Transverse colon (tissue), 4 donors: Measurements from ENCODE around the gene ABCB6. TPM values are rescaled to one million over a fixed set of nuclear protein-coding genes. Genes with fewer than 3 reads are reported as not detected.

Experiments used
- DNase-seq: peaks from one replicate; pipeline ENCODE4 v3.0.0-alpha.2; 2019
- H3K27ac ChIP-seq, 4 donors: fragments of 200-600 bp; sonication (generic); 2 replicates each; pipeline ENCODE4 v1.5.1; 2016 to 2018; ENCODE audit warnings: inconsistent platforms in 4 of 4
- H3K27me3 ChIP-seq: fragments of 200-600 bp; sonication (generic); 2 replicates; pipeline ENCODE4 v1.5.1; 2017; ENCODE audit warnings: inconsistent platforms
- H3K36me3 ChIP-seq, 4 donors: fragments of 200-600 bp; sonication (generic); 2 replicates each; pipeline ENCODE4 v1.5.1; 2017 to 2019; ENCODE audit warnings: inconsistent platforms in 4 of 4
- H3K4me1 ChIP-seq, 4 donors: fragments of 200-600 bp; sonication (generic); 2 replicates each; pipeline ENCODE4 v1.5.1; 2017 to 2020; ENCODE audit warnings: inconsistent platforms in 4 of 4
- H3K4me3 ChIP-seq, 4 donors: fragments of 200-600 bp; sonication (generic); 1 replicate in 1 of 4; 2 replicates in 3 of 4; pipeline versions ENCODE4 v1.5.1 to v1.6.1; 2017 to 2019; ENCODE audit warnings: inconsistent platforms in 4 of 4
- H3K9me3 ChIP-seq, 2 donors: fragments of 200-600 bp; sonication (generic); 2 replicates each; pipeline ENCODE4 v1.5.1; 2017 to 2019; ENCODE audit warnings: inconsistent platforms in 2 of 2
- CTCF ChIP-seq, 5 experiments: fragments of 200-600 bp in 3 of 5; fragments of 450-650 bp in 2 of 5; sonication (generic) in 3 of 5; IDR thresholded peaks; 1 replicate in 2 of 5; 2 replicates in 3 of 5; pipeline ENCODE4 v1.5.1; 2016 to 2017; ENCODE audit warnings: antibody characterized with exemption in 5 of 5, inconsistent platforms in 3 of 5, mild to moderate bottlenecking in 2 of 5, moderate library complexity in 1 of 5
- EP300 ChIP-seq: sonication (generic); formaldehyde crosslinking; IDR thresholded peaks from one replicate; pipeline ENCODE4 v1.6.1; 2017; ENCODE audit warnings: antibody characterized with exemption, low read depth
- POLR2A ChIP-seq: fragments of 450-650 bp; IDR thresholded peaks from one replicate; pipeline ENCODE4 v1.6.1; 2016; ENCODE audit warnings: antibody characterized with exemption, mild to moderate bottlenecking, moderate library complexity
- POLR2AphosphoS5 ChIP-seq, 3 donors: sonication (generic); formaldehyde crosslinking; IDR thresholded peaks; one replicate each; pipeline ENCODE4 v1.6.1; 2016; ENCODE audit warnings: antibody characterized with exemption in 3 of 3
- WGBS, 2 donors: methylation state at CpG; one replicate each; pipeline ENCODE4 v1.1.5; 2018; ENCODE audit warnings: low coverage in 1 of 2; 5-methylcytosine and 5-hydroxymethylcytosine counted together
- in situ Hi-C, 4 donors: fragments of 200-750 bp; cut with MboI; loops; one replicate each; pipeline versions ENCODE4 v1.15.0 to v1.15.1; 2017; ENCODE audit warnings: low sequenced_read_pairs in 3 of 4, low pct_ligation_motif_present in 1 of 4, low pct_unique_long_range_greater_than_20kb in 1 of 4
- intact Hi-C: fragments of 100-400 bp; cut with DNase I; formaldehyde crosslinking; loops from one replicate; pipeline ENCODE4 v1.15.1; 2023; ENCODE audit warnings: low total_unique reads
- total RNA-seq, 4 donors: library from RNA; depleted of rRNA; stranded (reverse); fragments of >200 nt; gene quantifications; one replicate each; pipeline ENCODE4 v1.1.0, GENCODE V29; 2016

ABCB6 gene
- total RNA-seq, 4 donors from 2014 or later, result 3.4 to 28.7 (median 20.4) TPM

DNA sequence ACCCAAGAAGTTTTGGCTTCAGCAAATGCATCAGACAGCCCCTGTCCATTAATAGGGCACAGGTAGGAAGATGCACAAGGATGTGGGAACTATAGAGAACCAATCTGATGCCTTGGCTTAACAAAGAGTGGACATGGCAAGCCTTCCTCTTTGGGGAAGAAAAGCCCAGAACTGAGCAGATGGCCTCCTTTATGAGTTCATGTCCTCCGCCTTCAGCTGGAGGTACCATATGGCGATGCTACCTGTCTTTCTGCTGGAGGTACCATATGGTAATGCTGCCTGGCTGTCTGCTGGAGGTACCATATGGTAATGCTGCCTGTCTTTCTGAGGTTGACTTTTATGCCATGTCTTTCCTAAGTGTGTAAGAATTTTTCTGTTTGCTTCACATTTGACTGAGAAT lies 34.6 kb downstream of the ABCB6 start:
- H3K4me3 ChIP-seq, result no peak overlapping the region

GRCh38 chr2:219183151-219183772 lies 35.5 kb downstream of the ABCB6 start:
- no peaks in the 10 kb centered on the region for H3K9me3 ChIP-seq
- DNase-seq, result peak; percentile 38
- H3K4me1 ChIP-seq, result peaks cover 9 to 50% (median 24%) of the 10 kb centered on the region in 4 donors
- WGBS, 2 donors, result 53 to 85% methylated on average over 3 to 6 of the region's 6 CpGs
- H3K27me3 ChIP-seq, result no peaks in the 10 kb centered on the region
- in situ Hi-C loops (no loop called here), intact Hi-C loops (no loop called here)
- TF ChIP-seq POLR2A (no peak), POLR2AphosphoS5 (IDR thresholded peaks at IDR 0.05) (peak in 2 of 3 donors; percentile 40 to 59)
- no peak overlapping the region for H3K4me3 ChIP-seq
- peaks cover 0 to 41% (median 9%) of the 10 kb centered on the region in 4 donors for H3K36me3 ChIP-seq
- peak overlapping the region; percentile 47 to 79 (median 74) for H3K27ac ChIP-seq

More for the DNA sequence above, 34.6 kb downstream of the ABCB6 start:
- 93 to 100% methylated on average over 1 to 2 of the region's 2 CpGs for WGBS, 2 donors
- H3K27ac ChIP-seq, result peak overlapping the region in 3 of 4 donors; percentile 50 to 79 (median 71)
- intact Hi-C loops (no loop called here), in situ Hi-C loops (no loop called here)
- TF ChIP-seq POLR2A, result no peak
- TF ChIP-seq CTCF (IDR thresholded peaks at IDR 0.05), result no peak
- TF ChIP-seq EP300, result no peak
- TF ChIP-seq POLR2AphosphoS5 (IDR thresholded peaks at IDR 0.05), result no peak
- no peaks in the 10 kb centered on the region for H3K27me3 ChIP-seq
- H3K4me1 ChIP-seq, result peaks cover 5 to 44% (median 18%) of the 10 kb centered on the region in 4 donors
- no peaks in the 10 kb centered on the region for H3K9me3 ChIP-seq
- no peak for DNase-seq
- peaks cover 0 to 41% (median 9%) of the 10 kb centered on the region in 4 donors for H3K36me3 ChIP-seq

DNA sequence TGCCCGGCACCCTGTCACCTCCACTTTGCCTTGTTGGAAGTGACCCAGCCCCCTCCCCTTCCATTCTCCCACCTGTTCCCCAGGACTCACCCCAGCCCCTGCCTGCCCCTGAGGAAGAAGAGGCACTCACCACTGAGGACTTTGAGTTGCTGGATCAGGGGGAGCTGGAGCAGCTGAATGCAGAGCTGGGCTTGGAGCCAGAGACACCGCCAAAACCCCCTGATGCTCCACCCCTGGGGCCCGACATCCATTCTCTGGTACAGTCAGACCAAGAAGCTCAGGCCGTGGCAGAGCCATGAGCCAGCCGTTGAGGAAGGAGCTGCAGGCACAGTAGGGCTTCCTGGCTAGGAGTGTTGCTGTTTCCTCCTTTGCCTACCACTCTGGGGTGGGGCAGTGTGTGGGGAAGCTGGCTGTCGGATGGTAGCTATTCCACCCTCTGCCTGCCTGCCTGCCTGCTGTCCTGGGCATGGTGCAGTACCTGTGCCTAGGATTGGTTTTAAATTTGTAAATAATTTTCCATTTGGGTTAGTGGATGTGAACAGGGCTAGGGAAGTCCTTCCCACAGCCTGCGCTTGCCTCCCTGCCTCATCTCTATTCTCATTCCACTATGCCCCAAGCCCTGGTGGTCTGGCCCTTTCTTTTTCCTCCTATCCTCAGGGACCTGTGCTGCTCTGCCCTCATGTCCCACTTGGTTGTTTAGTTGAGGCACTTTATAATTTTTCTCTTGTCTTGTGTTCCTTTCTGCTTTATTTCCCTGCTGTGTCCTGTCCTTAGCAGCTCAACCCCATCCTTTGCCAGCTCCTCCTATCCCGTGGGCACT lies 36.2 kb downstream of the ABCB6 start:
- H3K36me3 ChIP-seq, result peaks cover 0 to 41% (median 9%) of the 10 kb centered on the region in 4 donors
- peak; percentile 61 for DNase-seq

DNA sequence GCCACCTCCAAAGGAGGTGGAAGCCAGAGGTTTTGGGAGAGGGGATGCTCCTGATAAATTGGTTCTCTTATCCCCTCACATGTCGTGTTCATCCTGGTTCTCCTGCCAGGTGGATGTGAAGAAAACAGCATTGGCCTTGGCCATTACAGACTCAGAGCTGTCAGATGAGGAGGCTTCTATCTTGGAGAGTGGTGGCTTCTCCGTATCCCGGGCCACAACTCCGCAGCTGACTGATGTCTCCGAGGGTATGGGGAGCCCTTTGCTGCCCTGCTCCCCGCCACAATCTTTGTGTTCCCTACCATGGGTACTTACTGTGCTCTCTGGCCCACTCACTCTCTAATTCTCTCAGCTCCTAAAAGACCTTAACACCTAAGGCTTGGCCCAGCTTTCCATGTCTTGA lies 37.2 kb downstream of the ABCB6 start:
- Histone ChIP-seq H3K27me3 (no peaks in the 10 kb centered on the region), H3K9me3 (no peaks in the 10 kb centered on the region), H3K4me3 (no peak overlapping the region), H3K4me1 (peaks cover 9 to 50% (median 24%) of the 10 kb centered on the region in 4 donors), H3K36me3 (peaks cover 0 to 41% (median 9%) of the 10 kb centered on the region in 4 donors), H3K27ac (peak overlapping the region in 2 of 4 donors; percentile 71 to 79)
- intact Hi-C loops (no loop called here), in situ Hi-C loops (no loop called here)
- TF ChIP-seq POLR2AphosphoS5 (IDR thresholded peaks at IDR 0.05), result no peak
- no peak for TF ChIP-seq POLR2A
- WGBS, 2 donors, result 91 to 94% methylated on average over 5 to 6 of the region's 6 CpGs
- no peak for DNase-seq

More for the DNA sequence above, 36.2 kb downstream of the ABCB6 start:
- H3K4me1 ChIP-seq, result peaks cover 9 to 50% (median 24%) of the 10 kb centered on the region in 4 donors
- TF ChIP-seq POLR2A (no peak), EP300 (no peak), CTCF (IDR thresholded peaks at IDR 0.05) (no peak), POLR2AphosphoS5 (IDR thresholded peaks at IDR 0.05) (peak in 1 of 3 donors; percentile 9)
- H3K9me3 ChIP-seq, result no peaks in the 10 kb centered on the region
- 70 to 90% methylated on average over 2 to 8 of the region's 8 CpGs for WGBS, 2 donors
- in situ Hi-C loops, result no loop called here
- H3K27ac ChIP-seq, result peak overlapping the region; percentile 47 to 79 (median 74)
- no peaks in the 10 kb centered on the region for H3K27me3 ChIP-seq
- H3K4me3 ChIP-seq, result no peak overlapping the region
- intact Hi-C loops, result no loop called here

DNA sequence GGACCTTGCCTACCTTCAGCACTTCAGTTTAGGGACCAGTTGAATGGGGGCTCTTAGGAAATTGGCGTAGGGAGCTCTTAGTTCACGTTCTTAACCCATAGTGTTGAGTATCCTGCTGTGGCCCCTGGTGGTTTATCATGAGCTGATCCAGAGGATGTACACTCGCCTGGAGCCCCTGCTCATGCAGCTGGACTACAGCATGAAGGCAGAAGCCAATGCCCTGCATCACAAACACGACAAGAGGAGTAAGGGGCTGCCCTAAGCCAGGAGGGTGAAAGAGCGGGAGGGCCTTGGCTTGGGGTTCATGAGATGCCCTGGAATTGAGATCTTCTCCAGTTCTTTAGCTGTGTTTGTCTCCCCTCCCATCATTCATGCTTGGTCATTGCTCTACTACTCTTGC lies 37.8 kb downstream of the ABCB6 start:
- Histone ChIP-seq H3K9me3 (no peaks in the 10 kb centered on the region), H3K4me1 (peaks cover 9 to 51% (median 26%) of the 10 kb centered on the region in 4 donors), H3K27me3 (no peaks in the 10 kb centered on the region), H3K36me3 (peaks cover 0 to 41% (median 9%) of the 10 kb centered on the region in 4 donors), H3K27ac (no peak overlapping the region), H3K4me3 (no peak overlapping the region)
- whole genome bisulfite sequencing, 2 donors, result 89% methylated on average over 5 of the region's 5 CpGs; no CpG with 5 or more reads in 1 of the 2 donors
- TF ChIP-seq POLR2AphosphoS5 (IDR thresholded peaks at IDR 0.05) (no peak), EP300 (no peak), POLR2A (no peak)
- intact Hi-C loops (no loop called here), in situ Hi-C loops (no loop called here)
- no peak for DNase-seq
